HEK293 (cell line): ENCODE data around the gene CDC42EP5.

Source experiments
- CTCF ChIA-PET: fragments of 350-600 bp; formaldehyde crosslinking; extraction: SDS; loops from one replicate; lab custom pipeline; 2021; ENCODE audit warnings: antibody characterized with exemption; lab: Yijun Ruan, JAX
- POLR2A ChIA-PET: fragments of 300-600 bp; formaldehyde crosslinking; extraction: SDS; loops from one replicate; lab custom pipeline; 2020; ENCODE audit warnings: antibody characterized with exemption, inconsistent platforms; lab: Yijun Ruan, JAX
- H3K27ac ChIP-seq: fragments of 200-500 bp; sonication (Bioruptor generic); 2 replicates; pipeline ENCODE4 v1.5.1; 2014; ENCODE audit warnings: low read depth, low read length, control low read depth, inconsistent platforms; ENCODE audit errors: extremely low read depth
- H3K36me3 ChIP-seq, 2 experiments: fragments of 200-500 bp in 1 of 2; sonication (Bioruptor generic) in 1 of 2; 1 replicate in 1 of 2; 2 replicates in 1 of 2; pipeline ENCODE4 v1.5.1; 2014 to 2017; ENCODE audit warnings: inconsistent platforms in 2 of 2, low read length in 2 of 2; ENCODE audit not compliant: control insufficient read depth in 2 of 2, insufficient read depth in 1 of 2
- H3K4me1 ChIP-seq: fragments of 200-500 bp; sonication (Bioruptor generic); 2 replicates; pipeline ENCODE4 v1.5.1; 2014; ENCODE audit warnings: mild to moderate bottlenecking, low read length, inconsistent platforms; ENCODE audit not compliant: control insufficient read depth, insufficient read depth
- H3K4me3 ChIP-seq: 2 replicates; pipeline ENCODE4 v1.5.1; 2011; ENCODE audit warnings: low read depth, mild to moderate bottlenecking, control low read depth, low read length, moderate library complexity
- H3K9me3 ChIP-seq: fragments of 200-500 bp; sonication (Bioruptor generic); 2 replicates; pipeline ENCODE4 v1.5.1; 2014; ENCODE audit warnings: low read depth, low read length, inconsistent platforms; ENCODE audit not compliant: control insufficient read depth, insufficient read depth
- ELK4 ChIP-seq: IDR thresholded peaks from 2 replicates; pipeline ENCODE4 v1.6.1; 2011; ENCODE audit warnings: mild to moderate bottlenecking, low read depth, low read length, borderline replicate concordance
- FEZF1 ChIP-seq: fragments of 450-650 bp; formaldehyde crosslinking; IDR thresholded peaks from 2 replicates; pipeline ENCODE4 v1.5.1; 2016; ENCODE audit warnings: missing biosample characterization, missing genetic modification characterization
- GLIS1 ChIP-seq: fragments of 450-650 bp; formaldehyde crosslinking; IDR thresholded peaks from 2 replicates; pipeline ENCODE4 v1.5.1; 2016; ENCODE audit warnings: missing biosample characterization, missing genetic modification characterization
- KLF16 ChIP-seq: fragments of 450-650 bp; formaldehyde crosslinking; IDR thresholded peaks from 2 replicates; pipeline ENCODE4 v1.5.1; 2017; ENCODE audit warnings: missing biosample characterization, missing genetic modification characterization
- KLF7 ChIP-seq: fragments of 450-650 bp; formaldehyde crosslinking; IDR thresholded peaks from 2 replicates; pipeline ENCODE4 v1.5.1; 2016; ENCODE audit warnings: missing biosample characterization, missing genetic modification characterization, borderline replicate concordance
- MZF1 ChIP-seq: fragments of 450-650 bp; formaldehyde crosslinking; IDR thresholded peaks from 2 replicates; pipeline ENCODE4 v1.5.1; 2017; ENCODE audit warnings: missing biosample characterization, missing genetic modification characterization, borderline replicate concordance
- PATZ1 ChIP-seq: fragments of 450-650 bp; formaldehyde crosslinking; IDR thresholded peaks from 2 replicates; pipeline ENCODE4 v1.5.1; 2016; ENCODE audit warnings: missing biosample characterization, missing genetic modification characterization
- ZBTB11 ChIP-seq: fragments of 450-650 bp; formaldehyde crosslinking; conservative IDR thresholded peaks from 2 replicates; pipeline ENCODE4 v1.5.1; 2016; ENCODE audit warnings: low read depth, missing biosample characterization, missing genetic modification characterization
- ZBTB21 ChIP-seq: fragments of 450-650 bp; formaldehyde crosslinking; IDR thresholded peaks from 2 replicates; pipeline ENCODE4 v1.5.1; 2017; ENCODE audit warnings: missing biosample characterization, missing genetic modification characterization
- ZIC2 ChIP-seq: fragments of 450-650 bp; formaldehyde crosslinking; IDR thresholded peaks from 2 replicates; pipeline ENCODE4 v1.5.1; 2016; ENCODE audit warnings: missing biosample characterization, missing genetic modification characterization
- ZNF132 ChIP-seq: fragments of 450-650 bp; formaldehyde crosslinking; IDR thresholded peaks from 2 replicates; pipeline ENCODE4 v1.5.1; 2017; ENCODE audit warnings: missing biosample characterization, missing genetic modification characterization, borderline replicate concordance
- ZNF174 ChIP-seq: fragments of 450-650 bp; formaldehyde crosslinking; IDR thresholded peaks from 2 replicates; pipeline ENCODE4 v1.5.0; 2017; ENCODE audit warnings: missing biosample characterization, mild to moderate bottlenecking, missing genetic modification characterization
- ZNF175 ChIP-seq: fragments of 450-650 bp; formaldehyde crosslinking; IDR thresholded peaks from 2 replicates; pipeline ENCODE4 v1.5.1; 2016; ENCODE audit warnings: missing biosample characterization, missing genetic modification characterization
- ZNF266 ChIP-seq: fragments of 450-650 bp; formaldehyde crosslinking; IDR thresholded peaks from 2 replicates; pipeline ENCODE4 v1.5.1; 2016; ENCODE audit warnings: missing biosample characterization, missing genetic modification characterization, low read depth
- ZNF335 ChIP-seq: fragments of 450-650 bp; formaldehyde crosslinking; conservative IDR thresholded peaks from 2 replicates; pipeline ENCODE4 v1.5.1; 2016; ENCODE audit warnings: missing biosample characterization, missing genetic modification characterization
- ZNF341 ChIP-seq: fragments of 450-650 bp; formaldehyde crosslinking; IDR thresholded peaks from 2 replicates; pipeline ENCODE4; 2016; ENCODE audit warnings: low read depth, missing biosample characterization, missing genetic modification characterization
- ZNF366 ChIP-seq: fragments of 450-650 bp; formaldehyde crosslinking; conservative IDR thresholded peaks from 2 replicates; pipeline ENCODE4 v1.5.1; 2016; ENCODE audit warnings: missing biosample characterization, missing genetic modification characterization
- ZNF473 ChIP-seq: fragments of 450-650 bp; formaldehyde crosslinking; IDR thresholded peaks from 2 replicates; pipeline ENCODE4 v1.5.1; 2017; ENCODE audit warnings: missing biosample characterization, missing genetic modification characterization
- ZNF513 ChIP-seq: fragments of 450-650 bp; IDR thresholded peaks from 2 replicates; pipeline ENCODE4 v1.5.1; 2018; ENCODE audit warnings: missing biosample characterization, missing genetic modification characterization
- ZNF529 ChIP-seq: fragments of 450-650 bp; formaldehyde crosslinking; IDR thresholded peaks from 2 replicates; pipeline ENCODE4 v1.5.1; 2017; ENCODE audit warnings: missing genetic modification characterization, missing biosample characterization; ENCODE audit not compliant: insufficient replicate concordance
- ZNF548 ChIP-seq: fragments of 450-650 bp; formaldehyde crosslinking; IDR thresholded peaks from 2 replicates; pipeline ENCODE4 v1.5.1; 2016; ENCODE audit warnings: missing biosample characterization, missing genetic modification characterization
- ZNF561 ChIP-seq: fragments of 450-650 bp; IDR thresholded peaks from 2 replicates; pipeline ENCODE4 v1.5.1; 2018; ENCODE audit warnings: missing biosample characterization, missing genetic modification characterization, borderline replicate concordance
- ZNF747 ChIP-seq: fragments of 450-650 bp; formaldehyde crosslinking; IDR thresholded peaks from 2 replicates; pipeline ENCODE4 v1.5.1; 2016; ENCODE audit warnings: missing biosample characterization, missing genetic modification characterization
- ZSCAN30 ChIP-seq: fragments of 450-650 bp; IDR thresholded peaks from 2 replicates; pipeline ENCODE4 v1.5.1; 2018; ENCODE audit warnings: missing biosample characterization, mild to moderate bottlenecking, missing genetic modification characterization, moderate library complexity
- TF ChIP-seq, protein P1 (sequence below): fragments of 450-650 bp; formaldehyde crosslinking; IDR thresholded peaks from 2 replicates; pipeline ENCODE4 v1.5.1; 2017; ENCODE audit warnings: missing biosample characterization, missing genetic modification characterization

The CDC42EP5 gene

DNA sequence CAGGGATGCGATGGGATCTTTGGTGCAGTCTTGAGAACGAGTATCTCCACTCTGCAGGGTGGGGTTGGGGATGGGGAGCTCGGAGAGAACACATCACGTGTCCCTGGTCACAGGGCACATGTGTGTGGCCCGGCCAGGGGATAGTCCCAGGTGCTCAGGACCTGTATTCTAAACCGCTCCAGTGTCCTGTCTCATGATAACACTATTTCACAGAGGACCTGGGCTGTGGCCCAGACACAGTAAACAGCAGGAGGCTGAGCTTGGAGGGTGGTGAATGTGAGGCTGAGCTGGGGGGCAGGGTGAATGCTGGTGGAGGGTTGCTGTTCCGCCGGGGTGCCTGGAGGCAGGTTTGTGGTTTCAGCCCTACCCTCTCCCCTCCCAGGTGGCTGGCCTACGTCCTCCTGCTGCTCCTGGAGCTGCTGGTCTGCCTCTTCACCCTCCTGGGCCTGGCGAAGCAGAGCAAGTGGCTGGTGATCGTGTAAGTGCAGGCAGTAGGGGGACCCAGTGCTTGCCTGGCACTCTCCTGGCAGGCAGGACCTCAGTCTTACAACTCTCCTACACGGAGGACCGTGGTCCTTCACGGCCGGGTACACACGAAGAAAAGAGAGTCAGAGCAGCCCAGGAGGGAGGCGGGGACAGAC, 46.7 kb downstream of the CDC42EP5 start:
- no peaks in the 10 kb centered on the region for H3K9me3 ChIP-seq
- H3K4me1 ChIP-seq: peaks cover 6% of the 10 kb centered on the region
- CTCF ChIA-PET: interaction anchor here (0.5 to 2.5 kb wide), 3 partner anchors 10 to 1173 kb away, joined by 3 to 9 read pairs (median 7); no protein-coding TSS in a partner anchor
- no peak overlapping the region for H3K27ac ChIP-seq
- POLR2A ChIA-PET: interaction anchor here (2.8 kb wide), 1 partner anchor 22 kb away, joined by 10 read pairs; the partner anchor contains the start of gene LENG8
- no peaks in the 10 kb centered on the region for H3K36me3 ChIP-seq
- no peak overlapping the region for H3K4me3 ChIP-seq
- TF ChIP-seq ZNF473 (tag by site-specific recombination) (no peak), ELK4 (no peak), GLIS1 (tag by site-specific recombination) (peak; percentile 93), PATZ1 (tag by site-specific recombination) (peak; percentile 38; the same call in 1 of the 2 replicates), ZNF341 (tag by site-specific recombination) (peak; percentile 31; the same call in 1 of the 2 replicates), ZBTB21 (tag by site-specific recombination) (no peak), ZNF561 (no peak), ZNF266 (tag by site-specific recombination) (no peak), ZNF548 (tag by site-specific recombination) (no peak), FEZF1 (tag by site-specific recombination) (no peak), ZBTB11 (no peak), KLF7 (tag by site-specific recombination) (no peak), ZNF366 (tag by site-specific recombination) (no peak), ZNF513 (no peak), KLF16 (tag by site-specific recombination) (0 out of 2 replicates have a peak, but pooled peaks have one; percentile 12), ZNF529 (tag by site-specific recombination) (no peak), ZNF174 (no peak), ZIC2 (tag by site-specific recombination) (peak; percentile 78), ZNF132 (no peak), ZSCAN30 (tag by site-specific recombination) (no peak), ZNF747 (no peak), MZF1 (no peak), ZNF175 (no peak), ZNF335 (tag by site-specific recombination) (peak; percentile 57)
- TF ChIP-seq, protein P1, sequence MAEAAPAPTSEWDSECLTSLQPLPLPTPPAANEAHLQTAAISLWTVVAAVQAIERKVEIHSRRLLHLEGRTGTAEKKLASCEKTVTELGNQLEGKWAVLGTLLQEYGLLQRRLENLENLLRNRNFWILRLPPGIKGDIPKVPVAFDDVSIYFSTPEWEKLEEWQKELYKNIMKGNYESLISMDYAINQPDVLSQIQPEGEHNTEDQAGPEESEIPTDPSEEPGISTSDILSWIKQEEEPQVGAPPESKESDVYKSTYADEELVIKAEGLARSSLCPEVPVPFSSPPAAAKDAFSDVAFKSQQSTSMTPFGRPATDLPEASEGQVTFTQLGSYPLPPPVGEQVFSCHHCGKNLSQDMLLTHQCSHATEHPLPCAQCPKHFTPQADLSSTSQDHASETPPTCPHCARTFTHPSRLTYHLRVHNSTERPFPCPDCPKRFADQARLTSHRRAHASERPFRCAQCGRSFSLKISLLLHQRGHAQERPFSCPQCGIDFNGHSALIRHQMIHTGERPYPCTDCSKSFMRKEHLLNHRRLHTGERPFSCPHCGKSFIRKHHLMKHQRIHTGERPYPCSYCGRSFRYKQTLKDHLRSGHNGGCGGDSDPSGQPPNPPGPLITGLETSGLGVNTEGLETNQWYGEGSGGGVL (tag by site-specific recombination): peak; percentile 91
